Lower lobe of right lung (tissue), 2 donors: ENCODE results near the gene GRB10. TPM values are rescaled to one million over a fixed set of nuclear protein-coding genes. Genes with fewer than 3 reads are reported as not detected.

Experiments used
- ATAC-seq, 2 donors: fragments of 200-7000 bp; cut with Tn5 transposase; one replicate each; pipeline ENCODE4 v1.9.1; 2020 to 2022; ENCODE audit warnings: mild to moderate bottlenecking in 2 of 2, moderate library complexity in 2 of 2
- DNase-seq: peaks from one replicate; pipeline ENCODE4 v3.0.0-alpha.2; 2020
- H3K27ac ChIP-seq: fragments of 200-600 bp; one replicate; pipeline ENCODE4 v1.8.0; 2022
- H3K27me3 ChIP-seq: fragments of 200-600 bp; one replicate; pipeline ENCODE4 v1.8.0; 2022; ENCODE audit warnings: low read depth
- H3K36me3 ChIP-seq: fragments of 200-600 bp; one replicate; pipeline ENCODE4 v1.8.0; 2022; ENCODE audit warnings: mild to moderate bottlenecking
- H3K4me1 ChIP-seq: fragments of 200-600 bp; one replicate; pipeline ENCODE4 v1.8.0; 2022
- H3K4me3 ChIP-seq: fragments of 200-600 bp; one replicate; pipeline ENCODE4 v1.8.0; 2022; ENCODE audit warnings: mild to moderate bottlenecking
- H3K9me3 ChIP-seq: fragments of 200-600 bp; one replicate; pipeline ENCODE4 v1.8.0; 2022
- CTCF ChIP-seq: fragments of 200-600 bp; IDR thresholded peaks from one replicate; pipeline ENCODE4 v1.8.0; 2022; ENCODE audit warnings: antibody characterized with exemption, mild to moderate bottlenecking
- intact Hi-C: fragments of 100-400 bp; cut with DNase I; formaldehyde crosslinking; loops from one replicate; pipeline ENCODE4 v1.11.0; 2022
- total RNA-seq: library from RNA; stranded (reverse); fragmentation: NEBNext Ultra II Directional; extraction: Animal tissue kit (Norgen Biotek cat#: 25700); gene quantifications from one replicate; pipeline ENCODE4 v1.2.1, GENCODE V29; 2021
- donor health status: DM: no; HTN: yes; CAD: no; lungs with severe emphysema.

GRB10 gene
- total RNA-seq, 1 donor from 2014 or later = 36.5 TPM

- no peaks in the 10 kb centered on the region for H3K9me3 ChIP-seq
- no peak for TF ChIP-seq CTCF
- DNase-seq (no peak), ATAC-seq (no peak)
- intact Hi-C loops = no loop called here
- H3K36me3 ChIP-seq = peaks cover 27% of the 10 kb centered on the region
- no peak overlapping the region for H3K4me3 ChIP-seq
- H3K4me1 ChIP-seq = peaks cover 23% of the 10 kb centered on the region
- H3K27ac ChIP-seq = no peak overlapping the region
- H3K27me3 ChIP-seq = no peaks in the 10 kb centered on the region
These were observed 108.4 kb downstream of the GRB10 start for GRCh38 chr7:50674299-50674698.

GRCh38 chr7:50673096-50673495, 109.6 kb downstream of the GRB10 start:
- intact Hi-C loops = no loop called here
- TF ChIP-seq CTCF = no peak
- H3K9me3 ChIP-seq = no peaks in the 10 kb centered on the region
- H3K4me1 ChIP-seq = peaks cover 26% of the 10 kb centered on the region
- no peak overlapping the region for H3K4me3 ChIP-seq
- DNase-seq = no peak
- no peaks in the 10 kb centered on the region for H3K27me3 ChIP-seq
- no peak overlapping the region for H3K27ac ChIP-seq
- ATAC-seq = no peak
- H3K36me3 ChIP-seq = peaks cover 27% of the 10 kb centered on the region

GRCh38 chr7:50672045-50672444, 110.7 kb downstream of the GRB10 start:
- H3K4me1 ChIP-seq = peaks cover 36% of the 10 kb centered on the region
- intact Hi-C loops = no loop called here
- H3K4me3 ChIP-seq = no peak overlapping the region
- ATAC-seq = no peak
- H3K27me3 ChIP-seq = no peaks in the 10 kb centered on the region
- peaks cover 27% of the 10 kb centered on the region for H3K36me3 ChIP-seq
- H3K9me3 ChIP-seq = no peaks in the 10 kb centered on the region
- TF ChIP-seq CTCF = no peak
- H3K27ac ChIP-seq = no peak overlapping the region
- DNase-seq = no peak

GRCh38 chr7:50671386-50671785, 111.3 kb downstream of the GRB10 start:
- H3K9me3 ChIP-seq = no peaks in the 10 kb centered on the region
- ATAC-seq (no peak), DNase-seq (no peak)
- H3K36me3 ChIP-seq = peaks cover 27% of the 10 kb centered on the region
- no peak for TF ChIP-seq CTCF
- intact Hi-C loops = no loop called here
- H3K4me3 ChIP-seq = no peak overlapping the region
- H3K27me3 ChIP-seq = no peaks in the 10 kb centered on the region
- H3K4me1 ChIP-seq = peaks cover 37% of the 10 kb centered on the region
- H3K27ac ChIP-seq = no peak overlapping the region

GRCh38 chr7:50669890-50670289, 112.8 kb downstream of the GRB10 start:
- H3K27ac ChIP-seq = no peak overlapping the region
- TF ChIP-seq CTCF = no peak
- intact Hi-C loops = no loop called here

GRCh38 chr7:50667789-50668226, 114.9 kb downstream of the GRB10 start:
- Histone ChIP-seq H3K27me3 (no peaks in the 10 kb centered on the region), H3K27ac (peak overlapping the region; percentile 70), H3K9me3 (no peaks in the 10 kb centered on the region), H3K4me1 (peaks cover 56% of the 10 kb centered on the region), H3K36me3 (peaks cover 20% of the 10 kb centered on the region), H3K4me3 (no peak overlapping the region)
- intact Hi-C loops = no loop called here
- TF ChIP-seq CTCF = no peak
- no peak for DNase-seq
- peak in 1 of 2 donors; percentile 50 for ATAC-seq

More at GRCh38 chr7:50669890-50670289, 112.8 kb downstream of the GRB10 start:
- DNase-seq (no peak), ATAC-seq (no peak)
- Histone ChIP-seq H3K36me3 (peaks cover 27% of the 10 kb centered on the region), H3K4me3 (no peak overlapping the region), H3K27me3 (no peaks in the 10 kb centered on the region), H3K9me3 (no peaks in the 10 kb centered on the region), H3K4me1 (peaks cover 38% of the 10 kb centered on the region)
